Erythroblast (primary cell): ENCODE results near the gene TAOK3.

ENCODE experiments used
- GATA1 ChIP-seq: IDR thresholded peaks from 2 replicates; pipeline ENCODE4 v1.6.1; 2011; ENCODE audit warnings: low read depth, mild to moderate bottlenecking, control low read depth, low read length, moderate library complexity
- POLR2A ChIP-seq: IDR thresholded peaks from 2 replicates; pipeline ENCODE4 v1.6.1; 2011; ENCODE audit warnings: mild to moderate bottlenecking, low read length

GRCh38 chr12:118319627-118320026, 53.1 kb downstream of the TAOK3 start:
- TF ChIP-seq POLR2A (no peak), GATA1 (no peak)
